HT-29 (cell line): ENCODE results near the gene TAOK1. TPM values are rescaled to one million over a fixed set of nuclear protein-coding genes. Genes with fewer than 3 reads are reported as not detected.
"Not testable (repeated sequence)": the region's sequence is repeated elsewhere in the genome, so short reads cannot be mapped to it uniquely, and the experiment has no call there.

ENCODE experiments used
- DNase-seq: peaks from one replicate; pipeline ENCODE4 v3.0.0-alpha.2; 2015; ENCODE audit warnings: low spot score
- total RNA-seq: library from RNA; depleted of rRNA; stranded (reverse); fragments of >200 nt; shearing (Covaris generic); gene quantifications from 2 replicates; pipeline ENCODE4 v1.2.3, GENCODE V29; 2014

The TAOK1 gene
- total RNA-seq, 1 experiment from 2014 or later = 25.9 TPM

- DNase-seq = no peak
These were observed 54.4 kb downstream of the TAOK1 start for GRCh38 chr17:29444589-29444988.

- DNase-seq = no peak
These were observed 55.7 kb downstream of the TAOK1 start for GRCh38 chr17:29445844-29446243.

- no peak for DNase-seq
These were observed 59.9 kb downstream of the TAOK1 start for GRCh38 chr17:29449865-29450671.

DNA sequence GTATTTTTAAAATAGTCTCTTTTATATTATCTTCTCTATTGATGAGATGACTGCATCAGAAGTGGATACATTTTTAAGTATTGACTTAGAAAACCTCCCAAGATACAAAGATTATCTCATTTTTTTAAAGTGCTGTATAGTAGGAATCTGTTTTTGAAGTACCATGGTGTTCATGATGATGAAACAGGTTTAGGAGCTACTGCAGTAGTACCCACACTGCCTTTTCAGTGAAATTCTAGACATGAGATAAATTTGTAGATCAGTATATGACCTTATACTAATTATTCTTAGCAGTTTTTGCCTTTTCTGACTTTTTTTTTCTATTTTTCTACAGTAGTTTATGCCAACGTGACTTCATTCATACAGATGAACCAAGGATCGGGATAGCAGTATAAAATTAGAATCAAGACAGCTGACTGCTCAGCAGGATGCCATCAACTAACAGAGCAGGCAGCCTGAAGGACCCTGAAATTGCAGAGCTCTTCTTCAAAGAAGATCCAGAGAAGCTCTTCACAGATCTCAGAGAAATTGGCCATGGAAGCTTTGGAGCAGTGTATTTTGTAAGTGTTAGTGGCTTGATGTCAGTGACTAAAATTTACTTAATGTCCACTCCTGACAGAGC is 61.1 kb downstream of the TAOK1 start:
- no peak for DNase-seq

GRCh38 chr17:29458066-29458465 is 67.9 kb downstream of the TAOK1 start:
- DNase-seq = no peak

DNA sequence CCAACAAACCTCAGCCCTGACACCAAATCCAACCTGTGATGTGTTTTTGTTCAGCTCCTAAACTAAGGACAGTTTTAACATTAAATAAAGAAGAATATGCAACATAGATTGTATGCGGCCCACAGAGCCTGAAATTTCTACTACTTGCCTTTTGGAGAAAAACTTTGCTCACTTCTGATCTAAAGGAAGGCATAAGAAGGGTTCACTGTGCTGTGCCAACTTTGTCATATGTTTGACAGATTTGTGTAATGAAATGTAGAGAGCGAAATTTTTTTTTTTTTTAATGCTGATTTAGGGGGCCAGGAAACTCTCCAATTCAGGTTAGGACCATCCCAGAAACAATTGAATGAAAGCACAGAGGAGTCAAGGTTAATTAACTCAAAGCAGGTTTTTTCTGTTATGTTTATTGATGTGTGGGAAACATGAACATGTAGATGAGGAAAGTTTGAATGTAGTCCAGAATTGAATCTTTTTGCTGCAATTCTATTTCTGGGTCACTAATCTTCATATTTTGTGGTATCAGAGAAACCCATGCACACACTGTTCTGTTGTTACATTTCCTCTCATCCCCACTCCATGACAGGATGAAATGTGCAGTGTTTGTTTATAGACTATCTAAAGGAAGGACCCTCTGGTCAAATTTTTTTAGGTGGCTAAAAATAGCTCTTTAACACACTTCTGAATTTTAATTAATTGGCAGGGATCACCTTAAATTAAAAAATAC is 71.5 kb downstream of the TAOK1 start:
- DNase-seq = no peak

GRCh38 chr17:29469276-29469675 is 79.1 kb downstream of the TAOK1 start:
- no peak for DNase-seq

DNA sequence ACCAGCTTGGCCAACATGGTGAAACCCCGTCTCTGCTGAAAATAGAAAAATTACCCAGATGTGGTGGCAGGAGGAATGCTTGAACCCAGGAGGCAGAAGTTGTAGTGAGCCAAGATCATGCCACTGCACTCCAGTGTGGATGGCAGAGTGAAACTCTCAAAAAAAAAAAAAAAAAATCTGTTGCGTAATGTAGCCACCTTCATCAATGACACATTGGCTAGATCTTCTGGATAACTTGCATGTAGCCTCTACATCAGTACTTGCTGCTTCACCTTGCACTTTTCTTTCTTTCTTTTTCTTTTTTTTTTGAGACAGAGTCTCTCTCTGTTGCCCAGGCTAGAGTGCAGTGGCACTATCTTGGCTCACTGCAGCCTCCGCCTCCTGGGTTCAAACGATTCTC is 83.3 kb downstream of the TAOK1 start:
- DNase-seq = not testable (repeated sequence)

DNA sequence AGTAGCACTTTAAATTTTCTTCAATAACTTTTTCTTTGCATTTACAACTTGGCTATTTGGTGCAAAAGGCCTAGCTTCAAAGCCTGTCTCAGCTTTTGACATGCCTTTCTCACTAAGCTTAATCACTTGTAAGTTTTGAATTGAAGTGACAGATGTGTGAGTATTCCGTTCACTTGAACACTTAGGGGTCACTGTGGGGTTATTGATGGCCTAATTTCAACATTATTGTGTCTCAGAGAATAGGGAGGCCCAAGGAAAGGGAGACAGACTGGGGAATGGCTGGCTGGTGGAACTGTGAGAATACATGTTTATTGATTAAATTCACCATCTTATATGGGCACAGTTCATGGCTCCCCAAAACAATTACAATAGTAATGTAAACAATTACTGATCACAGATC is 84.1 kb downstream of the TAOK1 start:
- no peak for DNase-seq

GRCh38 chr17:29475891-29476290 is 85.7 kb downstream of the TAOK1 start:
- no peak for DNase-seq

GRCh38 chr17:29480249-29480928 is 90.2 kb downstream of the TAOK1 start:
- not testable (repeated sequence) for DNase-seq

GRCh38 chr17:29483503-29483902 is 93.3 kb downstream of the TAOK1 start:
- no peak for DNase-seq

DNA sequence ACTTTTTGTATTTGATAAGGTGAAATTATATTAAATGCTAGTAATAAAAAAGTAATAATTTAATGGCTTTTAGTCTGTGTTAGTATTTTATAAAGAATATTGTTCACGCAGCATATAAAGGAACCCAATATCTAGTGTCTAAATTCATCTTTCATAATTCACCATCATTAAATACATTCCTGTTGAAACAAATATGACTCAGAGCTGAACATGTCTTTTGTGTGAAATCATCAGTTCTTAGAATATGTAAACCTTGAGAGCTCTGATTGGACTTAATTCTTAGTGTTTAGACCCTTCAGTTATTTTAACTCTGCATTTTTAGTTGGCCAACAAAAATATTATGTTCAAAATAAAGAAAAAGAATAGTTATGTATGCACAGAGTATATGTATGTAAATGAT is 104.8 kb downstream of the TAOK1 start:
- DNase-seq = no peak

DNA sequence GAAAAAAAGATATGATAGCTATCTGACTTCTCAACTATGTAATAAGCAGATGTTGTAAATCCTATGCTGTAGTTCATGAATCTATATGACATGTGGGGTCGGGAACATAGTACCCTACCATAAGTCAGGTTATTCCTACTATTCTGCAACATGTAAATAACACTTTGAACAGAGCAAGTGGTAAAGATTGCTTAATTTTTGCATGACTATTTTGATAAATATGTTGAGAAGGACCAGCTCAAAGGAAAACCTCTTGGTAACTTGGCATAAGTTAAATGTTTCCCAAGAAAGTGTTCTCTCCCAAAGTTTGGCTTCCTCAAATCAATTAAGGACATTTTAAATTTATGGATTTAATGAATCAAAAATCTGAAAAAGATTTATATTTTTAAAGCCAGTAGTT is 114.5 kb downstream of the TAOK1 start:
- no peak for DNase-seq

DNA sequence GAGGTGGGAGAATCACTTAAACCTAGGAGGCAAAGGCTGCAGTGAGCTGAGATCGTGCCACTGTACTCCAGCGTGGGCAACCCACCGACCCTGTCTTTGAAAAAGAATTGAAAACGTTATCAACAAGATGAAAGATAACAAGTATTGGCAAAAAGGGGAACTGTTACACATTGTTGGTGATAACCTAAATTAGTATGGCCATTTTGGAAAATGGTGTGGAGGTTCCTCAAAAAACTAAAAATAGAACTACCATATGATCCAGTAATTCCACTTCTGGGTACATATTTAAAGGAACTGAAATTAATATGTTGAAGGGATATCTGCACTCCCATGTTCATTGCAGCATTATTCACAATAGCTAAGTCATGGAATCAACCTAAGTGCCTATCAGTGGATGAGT is 115.7 kb downstream of the TAOK1 start:
- no peak for DNase-seq

DNA sequence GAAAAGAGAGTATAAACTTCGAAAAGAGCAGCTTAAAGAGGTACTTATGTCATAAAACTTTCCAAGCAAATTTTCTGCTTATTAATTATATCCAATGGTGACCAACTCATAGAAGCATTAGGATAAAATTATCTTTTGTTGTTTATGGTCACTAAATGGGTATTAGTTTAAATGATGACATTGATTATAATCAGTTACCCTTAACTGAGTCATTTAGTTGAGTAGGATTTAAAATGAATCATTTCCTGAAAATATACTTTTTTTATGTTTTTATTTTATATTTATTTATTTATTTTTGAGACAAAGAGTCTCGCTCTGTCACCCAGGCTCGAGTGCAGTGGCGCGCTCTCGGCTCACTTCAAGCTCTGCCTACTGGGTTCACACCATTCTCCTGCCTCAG is 120.8 kb downstream of the TAOK1 start:
- no peak for DNase-seq

GRCh38 chr17:29514792-29515191 is 124.6 kb downstream of the TAOK1 start:
- DNase-seq = no peak

DNA sequence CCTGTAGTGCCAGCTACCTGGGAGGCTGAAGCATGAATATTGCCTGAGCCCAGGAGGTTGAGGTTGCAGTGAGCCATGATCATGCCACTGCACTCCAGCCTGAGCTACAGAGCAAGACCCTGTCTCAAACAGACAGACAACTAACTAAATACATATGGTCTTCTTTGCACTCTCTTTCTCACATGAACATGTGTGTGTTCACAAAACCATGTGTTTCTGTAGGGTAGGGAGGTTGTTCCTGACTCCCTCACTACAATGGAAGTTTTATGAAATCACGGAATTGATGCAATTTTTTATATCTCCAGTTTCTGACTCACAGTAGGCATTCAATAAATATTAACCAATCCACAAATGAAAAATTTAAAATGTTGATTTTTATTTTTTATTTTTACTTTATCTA is 128.2 kb downstream of the TAOK1 start:
- no peak for DNase-seq

GRCh38 chr17:29524692-29525091 is 134.5 kb downstream of the TAOK1 start:
- no peak for DNase-seq

- no peak for DNase-seq
These were observed 136.2 kb downstream of the TAOK1 start for GRCh38 chr17:29526322-29526721.

- DNase-seq = no peak
These were observed 143.8 kb downstream of the TAOK1 start for GRCh38 chr17:29533976-29534375.

DNA sequence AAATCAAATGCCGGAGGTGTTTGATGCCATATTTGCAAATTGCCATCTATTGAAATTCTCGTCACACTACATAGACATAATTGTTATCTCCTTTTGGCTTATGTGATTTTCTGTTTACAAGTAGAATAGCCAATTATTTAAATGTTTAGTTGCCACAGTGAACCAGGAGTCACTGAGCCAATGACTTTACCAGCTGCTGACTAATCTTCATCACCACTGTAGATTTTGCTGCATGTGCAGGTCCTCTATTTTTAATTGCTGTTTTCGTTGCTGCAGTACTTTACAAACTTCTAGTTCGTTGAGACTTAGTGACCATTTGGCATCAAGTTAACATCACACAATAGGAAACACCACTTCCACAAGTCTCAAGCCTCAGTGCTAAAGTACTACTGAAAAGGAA is 153.9 kb downstream of the TAOK1 start:
- DNase-seq = no peak
